ENCODE measurements around the gene TIE1.

The TIE1 gene

DNA sequence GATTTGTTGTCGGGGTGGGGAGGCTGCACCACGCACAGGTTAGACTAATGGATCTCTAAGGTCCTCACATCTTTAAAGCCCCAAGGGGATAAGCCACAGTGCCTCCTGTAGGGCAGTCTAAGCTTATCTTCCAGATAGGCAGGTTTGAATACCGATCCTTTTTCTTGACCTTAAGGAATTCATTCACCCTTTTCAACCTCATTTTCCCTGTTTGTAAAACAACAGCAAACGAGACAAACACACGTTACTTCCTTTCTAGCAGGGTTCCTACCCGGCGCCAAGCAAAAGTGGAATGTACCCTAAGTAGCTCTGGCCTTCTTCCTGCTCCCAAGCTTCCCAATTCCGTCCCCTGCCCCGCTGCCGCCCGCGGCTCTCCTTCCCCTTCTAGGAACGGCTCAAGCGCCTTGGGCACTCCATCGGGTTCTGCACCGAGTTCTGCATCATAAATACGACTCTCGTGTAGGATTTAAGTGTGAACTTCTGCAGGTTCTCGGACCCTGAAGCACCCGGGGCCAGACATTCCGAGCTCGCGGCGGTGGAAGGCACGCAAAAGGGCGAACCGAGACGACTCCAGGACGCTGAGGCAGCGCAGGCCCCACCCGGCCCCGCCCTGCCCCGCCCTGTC is 57.5 kb downstream of the TIE1 start:
- H3K9ac ChIP-seq (ENCODE audit: low read depth in 1 of 2, low read length in 2 of 2): peak overlapping the region; percentile 83 to 97
- H3K4me1 ChIP-seq (ENCODE audit: control insufficient read depth in 2 of 2, insufficient read depth in 2 of 2, low read length in 2 of 2): peaks cover 15 to 18% of the 10 kb centered on the region in 2 donors
- peak overlapping the region; percentile 92 to 98 for H3K27ac ChIP-seq (ENCODE audit: low read depth in 2 of 2, low read length in 2 of 2)
- no peaks in the 10 kb centered on the region for H3K9me3 ChIP-seq (ENCODE audit: control insufficient read depth in 2 of 2, low read length in 2 of 2)
- H3K4me3 ChIP-seq (ENCODE audit: low read length in 2 of 2): peak overlapping the region; percentile 87 to 92
- no peaks in the 10 kb centered on the region for H3K27me3 ChIP-seq (ENCODE audit: control insufficient read depth in 2 of 2, insufficient read depth in 2 of 2, low read length in 2 of 2)
- peaks cover 9 to 26% of the 10 kb centered on the region in 2 donors for H3K36me3 ChIP-seq (ENCODE audit: control insufficient read depth in 2 of 2, insufficient read depth in 2 of 2, low read length in 2 of 2)

DNA sequence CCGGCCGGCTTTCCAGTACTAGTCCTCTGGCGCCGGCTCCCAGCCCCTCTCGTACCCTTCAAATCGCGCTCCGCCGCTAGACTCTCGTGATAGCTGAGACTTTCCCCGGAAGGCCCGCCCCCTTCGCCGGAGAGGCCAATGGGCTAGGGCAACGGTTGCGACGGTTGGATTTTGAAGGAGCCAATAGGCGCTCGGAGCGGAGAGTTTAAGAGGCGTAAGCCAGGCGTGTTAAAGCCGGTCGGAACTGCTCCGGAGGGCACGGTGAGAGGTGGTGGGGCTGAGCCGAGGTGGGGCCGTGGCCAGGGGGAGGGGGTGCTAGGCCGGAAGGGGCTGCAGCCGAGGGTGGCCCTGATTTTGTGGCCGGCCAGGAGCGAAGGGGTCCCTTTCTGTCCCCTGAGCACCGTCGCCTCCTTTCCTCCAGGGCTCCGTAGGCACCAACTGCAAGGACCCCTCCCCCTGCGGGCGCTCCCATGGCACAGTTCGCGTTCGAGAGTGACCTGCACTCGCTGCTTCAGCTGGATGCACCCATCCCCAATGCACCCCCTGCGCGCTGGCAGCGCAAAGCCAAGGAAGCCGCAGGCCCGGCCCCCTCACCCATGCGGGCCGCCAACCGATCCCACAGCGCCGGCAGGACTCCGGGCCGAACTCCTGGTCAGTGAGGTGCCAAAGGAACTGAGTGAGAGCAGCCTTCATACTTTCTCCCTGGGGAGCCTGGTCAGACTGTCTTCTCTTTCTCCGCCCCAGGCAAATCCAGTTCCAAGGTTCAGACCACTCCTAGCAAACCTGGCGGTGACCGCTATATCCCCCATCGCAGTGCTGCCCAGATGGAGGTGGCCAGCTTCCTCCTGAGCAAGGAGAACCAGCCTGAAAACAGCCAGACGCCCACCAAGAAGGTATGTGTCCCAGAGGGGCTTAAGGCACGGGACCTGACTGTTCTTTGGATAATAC is 58.2 kb downstream of the TIE1 start, which contains the start of gene CDC20:
Gene CDC20 (plus strand): TSS at position 236 of the 948 bp plus-strand sequence. CDS start 235 bp downstream, at position 471.
- Histone ChIP-seq H3K4me1 (ENCODE audit: control insufficient read depth in 2 of 2, insufficient read depth in 2 of 2, low read length in 2 of 2) (peaks cover 22% of the 10 kb centered on the region in 2 donors), H3K36me3 (ENCODE audit: control insufficient read depth in 2 of 2, insufficient read depth in 2 of 2, low read length in 2 of 2) (peaks cover 16 to 33% of the 10 kb centered on the region in 2 donors), H3K27me3 (ENCODE audit: control insufficient read depth in 2 of 2, insufficient read depth in 2 of 2, low read length in 2 of 2) (no peaks in the 10 kb centered on the region), H3K27ac (ENCODE audit: low read depth in 2 of 2, low read length in 2 of 2) (peak within 1 kb of the TSS; percentile 92 to 98), H3K9ac (ENCODE audit: low read depth in 1 of 2, low read length in 2 of 2) (peak within 1 kb of the TSS; percentile 83 to 97), H3K9me3 (ENCODE audit: control insufficient read depth in 2 of 2, low read length in 2 of 2) (no peaks in the 10 kb centered on the region), H3K4me3 (ENCODE audit: low read length in 2 of 2) (peak within 1 kb of the TSS; percentile 87 to 92)

DNA sequence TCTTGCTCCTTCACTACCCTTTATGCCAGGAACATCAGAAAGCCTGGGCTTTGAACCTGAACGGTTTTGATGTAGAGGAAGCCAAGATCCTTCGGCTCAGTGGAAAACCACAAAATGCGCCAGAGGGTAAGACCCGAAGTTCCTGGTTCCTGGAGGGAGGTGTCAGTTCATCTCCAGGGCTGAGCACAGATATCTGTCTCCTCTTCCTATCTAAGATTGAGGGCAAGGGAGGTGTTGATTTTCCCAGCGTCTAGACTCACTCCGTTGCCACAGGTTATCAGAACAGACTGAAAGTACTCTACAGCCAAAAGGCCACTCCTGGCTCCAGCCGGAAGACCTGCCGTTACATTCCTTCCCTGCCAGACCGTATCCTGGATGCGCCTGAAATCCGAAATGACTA is 58.9 kb downstream of the TIE1 start:
- peak overlapping the region; percentile 24 to 74 for H3K9ac ChIP-seq (ENCODE audit: low read depth in 1 of 2, low read length in 2 of 2)
- H3K4me1 ChIP-seq (ENCODE audit: control insufficient read depth in 2 of 2, insufficient read depth in 2 of 2, low read length in 2 of 2): peaks cover 26% of the 10 kb centered on the region in 2 donors
- H3K36me3 ChIP-seq (ENCODE audit: control insufficient read depth in 2 of 2, insufficient read depth in 2 of 2, low read length in 2 of 2): peaks cover 23 to 40% of the 10 kb centered on the region in 2 donors
- peak overlapping the region; percentile 9 to 52 for H3K27ac ChIP-seq (ENCODE audit: low read depth in 2 of 2, low read length in 2 of 2)
- H3K4me3 ChIP-seq (ENCODE audit: low read length in 2 of 2): peak overlapping the region in 1 of 2 donors; percentile 68
- no peaks in the 10 kb centered on the region for H3K9me3 ChIP-seq (ENCODE audit: control insufficient read depth in 2 of 2, low read length in 2 of 2)
- H3K27me3 ChIP-seq (ENCODE audit: control insufficient read depth in 2 of 2, insufficient read depth in 2 of 2, low read length in 2 of 2): no peaks in the 10 kb centered on the region

GRCh38 chr1:43360616-43361015 is 59.8 kb downstream of the TIE1 start:
- H3K36me3 ChIP-seq (ENCODE audit: control insufficient read depth in 2 of 2, insufficient read depth in 2 of 2, low read length in 2 of 2): peaks cover 31 to 47% of the 10 kb centered on the region in 2 donors
- H3K4me3 ChIP-seq (ENCODE audit: low read length in 2 of 2): no peak overlapping the region
- peaks cover 30 to 34% of the 10 kb centered on the region in 2 donors for H3K4me1 ChIP-seq (ENCODE audit: control insufficient read depth in 2 of 2, insufficient read depth in 2 of 2, low read length in 2 of 2)
- no peaks in the 10 kb centered on the region for H3K9me3 ChIP-seq (ENCODE audit: control insufficient read depth in 2 of 2, low read length in 2 of 2)
- no peak overlapping the region for H3K27ac ChIP-seq (ENCODE audit: low read depth in 2 of 2, low read length in 2 of 2)
- no peaks in the 10 kb centered on the region for H3K27me3 ChIP-seq (ENCODE audit: control insufficient read depth in 2 of 2, insufficient read depth in 2 of 2, low read length in 2 of 2)
- H3K9ac ChIP-seq (ENCODE audit: low read depth in 1 of 2, low read length in 2 of 2): no peak overlapping the region

GRCh38 chr1:43363283-43363934 is 62.6 kb downstream of the TIE1 start:
- Histone ChIP-seq H3K9me3 (ENCODE audit: control insufficient read depth in 2 of 2, low read length in 2 of 2) (no peaks in the 10 kb centered on the region), H3K36me3 (ENCODE audit: control insufficient read depth in 2 of 2, insufficient read depth in 2 of 2, low read length in 2 of 2) (peaks cover 31 to 47% of the 10 kb centered on the region in 2 donors), H3K27me3 (ENCODE audit: control insufficient read depth in 2 of 2, insufficient read depth in 2 of 2, low read length in 2 of 2) (no peaks in the 10 kb centered on the region), H3K27ac (ENCODE audit: low read depth in 2 of 2, low read length in 2 of 2) (peak overlapping the region in 1 of 2 donors; percentile 10), H3K4me3 (ENCODE audit: low read length in 2 of 2) (no peak overlapping the region), H3K4me1 (ENCODE audit: control insufficient read depth in 2 of 2, insufficient read depth in 2 of 2, low read length in 2 of 2) (peaks cover 37 to 48% of the 10 kb centered on the region in 2 donors), H3K9ac (ENCODE audit: low read depth in 1 of 2, low read length in 2 of 2) (peak overlapping the region in 1 of 2 donors; percentile 24)

GRCh38 chr1:43363935-43364525 is 63.2 kb downstream of the TIE1 start:
- Histone ChIP-seq H3K9ac (ENCODE audit: low read depth in 1 of 2, low read length in 2 of 2) (peak overlapping the region in 1 of 2 donors; percentile 24), H3K36me3 (ENCODE audit: control insufficient read depth in 2 of 2, insufficient read depth in 2 of 2, low read length in 2 of 2) (peaks cover 31 to 47% of the 10 kb centered on the region in 2 donors), H3K27ac (ENCODE audit: low read depth in 2 of 2, low read length in 2 of 2) (no peak overlapping the region), H3K9me3 (ENCODE audit: control insufficient read depth in 2 of 2, low read length in 2 of 2) (no peaks in the 10 kb centered on the region), H3K27me3 (ENCODE audit: control insufficient read depth in 2 of 2, insufficient read depth in 2 of 2, low read length in 2 of 2) (no peaks in the 10 kb centered on the region), H3K4me1 (ENCODE audit: control insufficient read depth in 2 of 2, insufficient read depth in 2 of 2, low read length in 2 of 2) (peaks cover 41 to 53% of the 10 kb centered on the region in 2 donors), H3K4me3 (ENCODE audit: low read length in 2 of 2) (no peak overlapping the region)

DNA sequence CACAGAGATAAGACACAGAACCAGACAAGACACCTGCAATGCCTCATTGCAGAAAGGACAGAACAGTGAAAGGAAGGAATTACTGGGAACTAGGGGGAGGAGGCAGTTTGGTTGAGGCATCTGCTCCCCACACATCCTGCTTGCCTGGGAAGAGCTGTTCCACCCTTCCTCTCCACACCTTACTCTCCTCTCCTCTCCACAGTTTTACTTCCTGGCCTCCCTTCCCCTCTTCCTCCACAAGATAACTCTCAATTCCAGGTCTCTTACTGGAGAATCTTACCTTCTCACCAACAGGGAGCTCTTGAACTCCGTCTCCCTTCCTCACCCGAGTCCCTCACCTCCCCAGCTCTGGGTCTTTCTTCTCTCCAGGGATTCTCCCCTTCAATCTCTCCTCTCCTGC is 64.9 kb downstream of the TIE1 start:
- peaks cover 30 to 46% of the 10 kb centered on the region in 2 donors for H3K4me1 ChIP-seq (ENCODE audit: control insufficient read depth in 2 of 2, insufficient read depth in 2 of 2, low read length in 2 of 2)
- no peaks in the 10 kb centered on the region for H3K9me3 ChIP-seq (ENCODE audit: control insufficient read depth in 2 of 2, low read length in 2 of 2)
- H3K27me3 ChIP-seq (ENCODE audit: control insufficient read depth in 2 of 2, insufficient read depth in 2 of 2, low read length in 2 of 2): no peaks in the 10 kb centered on the region
- peak overlapping the region; percentile 58 to 96 for H3K9ac ChIP-seq (ENCODE audit: low read depth in 1 of 2, low read length in 2 of 2)
- H3K4me3 ChIP-seq (ENCODE audit: low read length in 2 of 2): peak overlapping the region in 1 of 2 donors; percentile 66
- peak overlapping the region; percentile 98 for H3K27ac ChIP-seq (ENCODE audit: low read depth in 2 of 2, low read length in 2 of 2)
- peaks cover 31 to 44% of the 10 kb centered on the region in 2 donors for H3K36me3 ChIP-seq (ENCODE audit: control insufficient read depth in 2 of 2, insufficient read depth in 2 of 2, low read length in 2 of 2)

DNA sequence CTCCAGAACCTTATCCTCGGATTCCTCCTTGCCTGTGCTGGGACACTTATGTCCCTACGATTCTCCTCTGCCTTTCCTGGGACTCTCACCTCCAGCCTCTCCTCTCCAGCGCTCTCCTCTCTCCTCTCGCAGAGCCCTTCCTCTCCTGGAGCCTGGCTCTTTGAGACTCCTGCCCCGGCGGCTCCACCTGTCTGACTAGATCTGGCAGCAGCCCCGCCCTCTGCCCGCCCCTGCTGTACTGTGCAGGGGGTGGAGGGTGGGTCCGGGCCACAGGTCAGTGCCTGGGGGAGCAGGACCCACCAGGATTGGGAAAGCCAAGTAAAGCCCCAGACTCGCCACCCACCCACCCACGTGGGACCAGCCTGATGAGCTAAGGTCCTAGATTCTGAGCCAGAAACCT is 65.4 kb downstream of the TIE1 start:
- Histone ChIP-seq H3K36me3 (ENCODE audit: control insufficient read depth in 2 of 2, insufficient read depth in 2 of 2, low read length in 2 of 2) (peaks cover 31 to 39% of the 10 kb centered on the region in 2 donors), H3K27me3 (ENCODE audit: control insufficient read depth in 2 of 2, insufficient read depth in 2 of 2, low read length in 2 of 2) (no peaks in the 10 kb centered on the region), H3K27ac (ENCODE audit: low read depth in 2 of 2, low read length in 2 of 2) (peak overlapping the region; percentile 98), H3K9me3 (ENCODE audit: control insufficient read depth in 2 of 2, low read length in 2 of 2) (no peaks in the 10 kb centered on the region), H3K9ac (ENCODE audit: low read depth in 1 of 2, low read length in 2 of 2) (peak overlapping the region; percentile 90 to 96), H3K4me1 (ENCODE audit: control insufficient read depth in 2 of 2, insufficient read depth in 2 of 2, low read length in 2 of 2) (peaks cover 30 to 46% of the 10 kb centered on the region in 2 donors), H3K4me3 (ENCODE audit: low read length in 2 of 2) (peak overlapping the region; percentile 80 to 86)

DNA sequence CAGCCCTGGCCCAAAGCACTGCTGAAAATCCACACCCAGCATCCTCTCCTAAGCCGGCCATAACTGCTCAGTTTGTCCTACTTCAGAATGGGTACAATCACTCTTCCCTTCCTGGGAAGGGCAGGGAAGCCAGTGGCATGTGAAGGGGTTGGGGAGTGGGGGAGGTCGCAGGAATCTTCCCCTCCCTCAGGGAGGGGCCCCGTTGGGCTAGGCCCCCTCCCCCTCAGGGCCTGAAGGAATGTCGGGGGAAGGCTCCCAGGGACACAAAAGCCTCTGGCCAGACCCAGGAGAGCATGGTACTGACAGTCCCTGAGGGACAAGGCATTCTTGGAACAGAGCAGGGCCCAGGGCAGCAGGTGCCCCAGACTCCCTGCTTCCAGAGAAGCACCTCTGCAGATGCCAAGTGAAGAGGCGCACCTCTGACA is 65.8 kb downstream of the TIE1 start:
- Histone ChIP-seq H3K4me3 (ENCODE audit: low read length in 2 of 2) (peak overlapping the region; percentile 80 to 86), H3K9me3 (ENCODE audit: control insufficient read depth in 2 of 2, low read length in 2 of 2) (no peaks in the 10 kb centered on the region), H3K4me1 (ENCODE audit: control insufficient read depth in 2 of 2, insufficient read depth in 2 of 2, low read length in 2 of 2) (peaks cover 30 to 46% of the 10 kb centered on the region in 2 donors), H3K9ac (ENCODE audit: low read depth in 1 of 2, low read length in 2 of 2) (peak overlapping the region; percentile 90 to 96), H3K36me3 (ENCODE audit: control insufficient read depth in 2 of 2, insufficient read depth in 2 of 2, low read length in 2 of 2) (peaks cover 31 to 38% of the 10 kb centered on the region in 2 donors), H3K27me3 (ENCODE audit: control insufficient read depth in 2 of 2, insufficient read depth in 2 of 2, low read length in 2 of 2) (no peaks in the 10 kb centered on the region), H3K27ac (ENCODE audit: low read depth in 2 of 2, low read length in 2 of 2) (peak overlapping the region; percentile 98)

Data from mucosa of rectum (tissue), 2 donors.